Aorta (tissue), 5 donors: ENCODE results near the gene AFAP1. TPM values are rescaled to one million over a fixed set of nuclear protein-coding genes. Genes with fewer than 3 reads are reported as not detected.

Experiments used
- ATAC-seq: fragments of 200-7000 bp; cut with Tn5 transposase; one replicate; pipeline ENCODE4 v1.9.1; 2022; ENCODE audit warnings: moderate library complexity; ENCODE audit not compliant: low FRiP score
- DNase-seq, 2 donors: peaks; one replicate each; pipeline ENCODE4 v3.0.0-alpha.2; 2020
- H3K27ac ChIP-seq, 2 donors: one replicate each; pipeline ENCODE4 v1.5.1; 2013; ENCODE audit warnings: low read length in 2 of 2, mild to moderate bottlenecking in 2 of 2, moderate library complexity in 2 of 2, control low read depth in 1 of 2, inconsistent platforms in 1 of 2, low read depth in 1 of 2
- H3K27me3 ChIP-seq, 2 donors: one replicate each; pipeline ENCODE4 v1.6.1; 2013; ENCODE audit warnings: control low read depth in 1 of 2, low read length in 1 of 2, mild to moderate bottlenecking in 1 of 2, moderate library complexity in 1 of 2; ENCODE audit not compliant: insufficient read depth in 2 of 2, control insufficient read depth in 1 of 2
- H3K36me3 ChIP-seq, 2 donors: one replicate each; pipeline ENCODE4 v1.6.1; 2013; ENCODE audit warnings: control low read depth in 1 of 2, low read length in 1 of 2, mild to moderate bottlenecking in 1 of 2; ENCODE audit not compliant: insufficient read depth in 2 of 2, control insufficient read depth in 1 of 2
- H3K4me1 ChIP-seq, 2 donors: one replicate each; pipeline ENCODE4 v1.6.1; 2013; ENCODE audit warnings: low read length in 2 of 2, control low read depth in 1 of 2, mild to moderate bottlenecking in 1 of 2, moderate library complexity in 1 of 2; ENCODE audit not compliant: insufficient read depth in 2 of 2, control insufficient read depth in 1 of 2
- H3K4me3 ChIP-seq, 2 donors: one replicate each; pipeline ENCODE4 v1.5.1; 2013; ENCODE audit warnings: low read length in 2 of 2, control low read depth in 1 of 2, mild to moderate bottlenecking in 1 of 2
- H3K9me3 ChIP-seq: one replicate; pipeline ENCODE4 v1.6.1; 2013; ENCODE audit warnings: mild to moderate bottlenecking, low read length; ENCODE audit not compliant: control insufficient read depth
- WGBS, 2 donors: extraction: QIAGEN DNeasy Blood & Tissue Kit; methylation state at CpG; one replicate each; pipeline ENCODE4 v1.1.7; 2013; 5-methylcytosine and 5-hydroxymethylcytosine counted together
- intact Hi-C, 2 donors: fragments of 100-400 bp; cut with DNase I; formaldehyde crosslinking; loops; one replicate each; pipeline versions ENCODE4 v1.14.2 to v1.15.0; 2022
- polyA plus RNA-seq, 2 donors: library from polyadenylated mRNA; stranded (reverse); fragments of 200-250 nt; gene quantifications; one replicate each; pipeline ENCODE4 v1.2.3, GENCODE V29; 2013
- total RNA-seq, 2 donors: library from RNA; stranded (reverse); fragmentation: NEBNext Ultra II Directional; extraction: Animal tissue kit (Norgen Biotek cat#: 25700); gene quantifications; one replicate each; pipeline ENCODE4 v1.2.1, GENCODE V29; 2021
- donor health status: healthy with polysubstance abuse.
- donor health status: Bipolar disorder and iron deficiency.
- donor health status: DM: no; HTN: no; CAD: no.
- donor health status: DM: no; HTN: no; CAD: no.
- donor health status: DM: yes; HTN: yes; CAD: no.

AFAP1 gene
- total and polyA plus RNA-seq, 4 donors: 4.6 to 60.5 (median 26.9) TPM

DNA sequence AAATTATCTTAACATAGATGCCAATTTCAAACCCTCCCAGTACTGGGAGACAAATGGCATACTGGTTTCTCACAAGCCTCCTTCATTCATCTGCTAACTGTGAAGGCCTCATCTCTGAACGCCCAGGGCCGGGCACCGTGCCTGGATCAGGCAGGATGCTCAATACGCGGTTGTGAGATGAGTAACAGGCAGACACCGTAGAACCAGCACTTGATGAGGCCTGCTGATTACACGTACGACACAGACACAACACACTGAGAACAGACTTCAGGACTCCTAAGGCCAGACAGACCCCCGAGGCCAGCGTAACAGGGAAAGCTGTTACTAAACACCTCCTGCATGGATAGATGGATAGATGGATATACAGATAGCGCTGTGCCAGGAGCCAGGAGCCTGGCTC lies 154.6 kb downstream of the AFAP1 start:
- WGBS, 2 donors: 82 to 92% methylated on average over 11 of the region's 11 CpGs
- ATAC-seq (no peak), DNase-seq (peak; percentile 30 to 34)
- Histone ChIP-seq H3K4me1 (peaks cover 0 to 3% of the 10 kb centered on the region in 2 donors), H3K27ac (no peak overlapping the region), H3K27me3 (no peaks in the 10 kb centered on the region), H3K4me3 (no peak overlapping the region), H3K36me3 (no peaks in the 10 kb centered on the region), H3K9me3 (no peaks in the 10 kb centered on the region)
- intact Hi-C loops: no loop called here

DNA sequence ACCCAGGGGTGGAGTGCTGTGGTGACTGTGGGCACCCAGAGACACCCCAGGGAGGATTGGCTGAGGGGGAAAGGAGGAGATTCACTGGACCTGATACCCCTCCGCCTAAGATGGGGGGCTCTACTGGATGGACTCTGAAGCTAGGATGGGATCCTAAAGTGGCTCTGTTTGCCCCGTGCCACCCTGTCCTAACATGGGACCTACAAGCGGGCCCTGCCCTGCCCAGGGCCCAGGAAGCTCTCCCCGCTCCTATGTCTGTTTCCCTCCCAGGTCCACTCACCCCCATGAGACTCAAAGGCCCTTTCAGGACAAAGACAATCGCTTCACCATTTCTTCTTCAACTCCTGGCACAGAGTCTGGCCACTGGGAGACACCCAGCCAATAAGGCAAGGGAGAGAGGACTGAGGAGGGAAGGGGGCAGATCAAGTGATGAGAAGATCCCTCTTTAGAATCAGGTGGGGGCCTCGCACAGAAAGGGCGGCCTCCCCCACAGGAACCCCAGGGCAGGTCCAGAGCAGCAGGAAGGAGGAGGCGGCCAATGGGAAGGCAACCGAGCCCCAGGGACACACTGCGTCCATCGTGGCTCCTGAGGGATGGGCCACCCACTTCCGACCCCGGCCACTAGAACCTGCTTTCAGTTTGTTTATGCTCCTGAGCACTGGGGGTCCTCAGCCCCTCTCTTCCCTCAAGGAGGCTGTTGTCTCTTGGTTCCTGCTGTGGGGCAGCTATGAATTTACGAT lies 155.4 kb downstream of the AFAP1 start:
- DNase-seq (peak; percentile 24 to 54), ATAC-seq (no peak)
- Histone ChIP-seq H3K4me1 (peaks cover 0 to 3% of the 10 kb centered on the region in 2 donors), H3K27me3 (no peaks in the 10 kb centered on the region), H3K27ac (no peak overlapping the region), H3K36me3 (no peaks in the 10 kb centered on the region), H3K9me3 (no peaks in the 10 kb centered on the region), H3K4me3 (no peak overlapping the region)
- WGBS, 2 donors: 92 to 94% methylated on average over 14 of the region's 14 CpGs
- intact Hi-C loops: no loop called here

DNA sequence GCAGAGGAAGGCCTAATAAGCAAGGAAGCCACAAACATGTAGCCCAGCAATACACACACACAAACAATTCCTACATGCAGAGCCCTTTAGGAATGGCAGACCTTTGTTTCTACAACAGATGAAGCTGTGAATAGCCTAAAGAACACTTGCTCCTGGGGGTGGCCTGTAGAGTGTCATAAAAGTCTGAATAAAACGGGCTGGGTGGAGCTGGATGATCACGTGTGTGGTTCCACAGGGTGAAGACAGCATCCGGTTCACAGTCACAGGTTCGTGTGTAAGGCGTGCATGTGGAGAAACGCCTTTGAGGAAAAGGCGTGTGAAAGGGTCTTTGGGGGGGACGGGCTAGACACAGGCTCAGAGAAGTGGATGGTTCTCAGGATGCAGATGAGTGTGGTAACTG lies 156.1 kb downstream of the AFAP1 start:
- no peak for ATAC-seq
- intact Hi-C loops: no loop called here
- Histone ChIP-seq H3K4me3 (no peak overlapping the region), H3K27me3 (no peaks in the 10 kb centered on the region), H3K9me3 (no peaks in the 10 kb centered on the region), H3K27ac (peak overlapping the region in 1 of 2 donors; percentile 7), H3K4me1 (peaks cover 0 to 3% of the 10 kb centered on the region in 2 donors), H3K36me3 (no peaks in the 10 kb centered on the region)
- 87% methylated on average over 8 of the region's 8 CpGs for WGBS, 2 donors
- DNase-seq: peak; percentile 9 to 31

- 3 to 6% methylated on average over 8 of the region's 8 CpGs for WGBS, 2 donors
- ATAC-seq (no peak), DNase-seq (no peak)
- Histone ChIP-seq H3K4me1 (peaks cover 0 to 3% of the 10 kb centered on the region in 2 donors), H3K36me3 (no peaks in the 10 kb centered on the region), H3K9me3 (no peaks in the 10 kb centered on the region), H3K27me3 (no peaks in the 10 kb centered on the region), H3K27ac (no peak overlapping the region), H3K4me3 (no peak overlapping the region)
- intact Hi-C loops: no loop called here
These were observed 156.9 kb downstream of the AFAP1 start for GRCh38 chr4:7782783-7783182.

DNA sequence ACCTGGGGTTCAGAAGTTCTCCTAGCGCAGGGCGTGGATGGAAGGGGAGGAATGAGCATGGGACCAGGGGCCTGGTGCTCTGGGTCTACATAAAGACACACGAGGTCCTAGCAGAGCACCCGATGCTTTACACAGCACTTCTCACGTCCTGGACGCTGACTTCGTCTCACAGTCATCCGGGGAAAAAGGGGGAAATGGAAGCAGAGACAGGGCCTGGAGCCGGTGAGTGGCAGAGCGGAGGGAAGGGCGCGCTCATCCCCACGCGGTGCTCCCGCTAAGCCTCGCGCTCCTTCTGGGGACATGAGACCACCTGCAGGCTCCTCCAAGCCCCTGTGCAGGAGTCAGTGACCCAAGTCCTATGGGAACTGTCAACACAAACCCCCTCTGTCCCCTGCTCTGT lies 157.7 kb downstream of the AFAP1 start:
- WGBS, 2 donors: 40 to 48% methylated on average over 17 of the region's 17 CpGs
- ATAC-seq: no peak
- H3K27me3 ChIP-seq: no peaks in the 10 kb centered on the region
- DNase-seq: peak; percentile 39 to 40
- intact Hi-C loops: no loop called here
- H3K9me3 ChIP-seq: no peaks in the 10 kb centered on the region
- H3K36me3 ChIP-seq: no peaks in the 10 kb centered on the region
- peak overlapping the region; percentile 7 to 79 for H3K27ac ChIP-seq
- no peak overlapping the region for H3K4me3 ChIP-seq
- H3K4me1 ChIP-seq: peaks cover 0 to 3% of the 10 kb centered on the region in 2 donors

GRCh38 chr4:7781366-7781765 lies 158.3 kb downstream of the AFAP1 start:
- intact Hi-C loops: no loop called here
- no peaks in the 10 kb centered on the region for H3K27me3 ChIP-seq
- H3K36me3 ChIP-seq: no peaks in the 10 kb centered on the region
- 29 to 36% methylated on average over 13 of the region's 13 CpGs for WGBS, 2 donors
- H3K4me1 ChIP-seq: peaks cover 0 to 3% of the 10 kb centered on the region in 2 donors
- ATAC-seq (no peak), DNase-seq (peak; percentile 44 to 73)
- H3K9me3 ChIP-seq: no peaks in the 10 kb centered on the region
- no peak overlapping the region for H3K4me3 ChIP-seq
- peak overlapping the region; percentile 67 to 85 for H3K27ac ChIP-seq

DNA sequence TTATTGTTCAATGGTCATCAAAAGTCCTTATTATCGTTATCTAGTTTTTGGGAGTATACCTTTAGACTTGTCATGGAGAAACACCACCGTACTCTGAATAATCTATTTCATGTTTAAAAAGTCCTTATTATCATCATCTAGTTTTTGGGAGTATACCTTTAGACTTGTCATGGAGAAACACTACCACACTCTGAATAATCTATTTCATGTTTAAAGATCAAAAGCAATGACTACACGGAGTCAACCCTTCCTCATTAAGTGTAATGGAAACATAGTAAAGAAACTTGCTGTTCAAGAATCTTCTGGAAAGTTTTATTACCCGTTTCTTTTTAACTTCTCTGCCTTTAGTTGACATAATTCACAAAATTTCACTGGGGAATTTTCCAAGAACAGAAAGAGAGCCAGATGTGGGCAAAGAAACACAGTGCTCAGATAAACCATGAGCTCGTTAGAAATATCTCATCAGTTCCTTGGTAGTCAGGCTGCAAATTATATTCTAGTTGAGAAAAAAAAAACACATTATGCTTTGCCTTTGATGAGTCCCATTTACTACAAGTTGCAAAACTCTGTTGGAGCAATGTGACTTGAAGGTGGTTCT lies 158.8 kb downstream of the AFAP1 start:
- Histone ChIP-seq H3K36me3 (no peaks in the 10 kb centered on the region), H3K27ac (peak overlapping the region; percentile 67 to 85), H3K27me3 (no peaks in the 10 kb centered on the region), H3K4me1 (peaks cover 0 to 3% of the 10 kb centered on the region in 2 donors), H3K9me3 (no peaks in the 10 kb centered on the region), H3K4me3 (no peak overlapping the region)
- DNase-seq: no peak
- intact Hi-C loops: no loop called here
- 33 to 35% methylated on average over 5 of the region's 5 CpGs for WGBS, 2 donors
- no peak for ATAC-seq

GRCh38 chr4:7779432-7779768 lies 160.3 kb downstream of the AFAP1 start:
- Histone ChIP-seq H3K4me1 (peaks cover 0 to 3% of the 10 kb centered on the region in 2 donors), H3K27ac (peak overlapping the region in 1 of 2 donors; percentile 38), H3K4me3 (no peak overlapping the region), H3K36me3 (no peaks in the 10 kb centered on the region), H3K9me3 (no peaks in the 10 kb centered on the region), H3K27me3 (no peaks in the 10 kb centered on the region)
- DNase-seq (peak; percentile 42 to 54), ATAC-seq (no peak)
- intact Hi-C loops: no loop called here
- WGBS, 2 donors: 40 to 41% methylated on average over 5 of the region's 5 CpGs
